ENCODE data around the gene DIRAS1. TPM values are rescaled to one million over a fixed set of nuclear protein-coding genes. Genes with fewer than 3 reads are reported as not detected.
"Not testable (repeated sequence)": the region's sequence is repeated elsewhere in the genome, so short reads cannot be mapped to it uniquely, and the experiment has no call there.

The DIRAS1 gene
- total RNA-seq, 1 donor from 2014 or later = 10.8 TPM

- DNase-seq (ENCODE audit: low spot score, unreplicated experiment) = no peak
- peaks cover 5% of the 10 kb centered on the region for H3K36me3 Mint-ChIP-seq (ENCODE audit: insufficient read depth)
- H3K27ac Mint-ChIP-seq = no peak overlapping the region
- H3K27me3 Mint-ChIP-seq = no peaks in the 10 kb centered on the region
- TF ChIP-seq, protein P1, sequence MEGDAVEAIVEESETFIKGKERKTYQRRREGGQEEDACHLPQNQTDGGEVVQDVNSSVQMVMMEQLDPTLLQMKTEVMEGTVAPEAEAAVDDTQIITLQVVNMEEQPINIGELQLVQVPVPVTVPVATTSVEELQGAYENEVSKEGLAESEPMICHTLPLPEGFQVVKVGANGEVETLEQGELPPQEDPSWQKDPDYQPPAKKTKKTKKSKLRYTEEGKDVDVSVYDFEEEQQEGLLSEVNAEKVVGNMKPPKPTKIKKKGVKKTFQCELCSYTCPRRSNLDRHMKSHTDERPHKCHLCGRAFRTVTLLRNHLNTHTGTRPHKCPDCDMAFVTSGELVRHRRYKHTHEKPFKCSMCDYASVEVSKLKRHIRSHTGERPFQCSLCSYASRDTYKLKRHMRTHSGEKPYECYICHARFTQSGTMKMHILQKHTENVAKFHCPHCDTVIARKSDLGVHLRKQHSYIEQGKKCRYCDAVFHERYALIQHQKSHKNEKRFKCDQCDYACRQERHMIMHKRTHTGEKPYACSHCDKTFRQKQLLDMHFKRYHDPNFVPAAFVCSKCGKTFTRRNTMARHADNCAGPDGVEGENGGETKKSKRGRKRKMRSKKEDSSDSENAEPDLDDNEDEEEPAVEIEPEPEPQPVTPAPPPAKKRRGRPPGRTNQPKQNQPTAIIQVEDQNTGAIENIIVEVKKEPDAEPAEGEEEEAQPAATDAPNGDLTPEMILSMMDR (IDR thresholded peaks at IDR 0.05; ENCODE audit: unreplicated experiment) = no peak
- H3K9me3 Mint-ChIP-seq (ENCODE audit: low read depth) = peaks cover 6% of the 10 kb centered on the region
- no peak overlapping the region for H3K4me3 Mint-ChIP-seq (ENCODE audit: low read depth)
- H3K4me1 Mint-ChIP-seq (ENCODE audit: low read depth) = no peaks in the 10 kb centered on the region
Measured at GRCh38 chr19:2683430-2684003, 37.7 kb downstream of the DIRAS1 start.

DNA sequence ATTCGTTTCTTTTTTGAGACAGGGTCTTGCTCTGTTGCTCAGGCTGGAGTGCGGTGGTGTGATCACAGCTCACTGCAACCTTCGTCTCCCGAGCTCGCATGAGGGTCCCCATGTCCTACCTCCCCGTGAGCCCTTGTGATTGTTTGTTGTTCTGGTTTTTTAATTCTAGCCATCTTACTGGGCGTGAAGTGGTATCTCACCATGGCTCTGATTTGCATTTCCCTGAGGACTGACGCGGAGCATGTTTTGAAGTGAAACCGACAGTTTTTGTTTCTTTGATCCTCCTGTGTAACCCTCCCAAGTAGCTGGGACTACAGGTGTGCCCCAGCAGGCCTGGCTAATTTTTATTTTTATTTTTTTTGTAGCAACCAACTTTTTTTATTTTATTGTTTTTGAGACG is 40.4 kb downstream of the DIRAS1 start:
- Mint-ChIP-seq H3K36me3 (ENCODE audit: insufficient read depth) (peaks cover 3% of the 10 kb centered on the region), H3K9me3 (ENCODE audit: low read depth) (peaks cover 3% of the 10 kb centered on the region), H3K4me1 (ENCODE audit: low read depth) (no peaks in the 10 kb centered on the region), H3K4me3 (ENCODE audit: low read depth) (no peak overlapping the region), H3K27ac (no peak overlapping the region), H3K27me3 (no peaks in the 10 kb centered on the region)
- no peak for DNase-seq (ENCODE audit: low spot score, unreplicated experiment)
- TF ChIP-seq, protein P1 (IDR thresholded peaks at IDR 0.05; ENCODE audit: unreplicated experiment) = no peak

DNA sequence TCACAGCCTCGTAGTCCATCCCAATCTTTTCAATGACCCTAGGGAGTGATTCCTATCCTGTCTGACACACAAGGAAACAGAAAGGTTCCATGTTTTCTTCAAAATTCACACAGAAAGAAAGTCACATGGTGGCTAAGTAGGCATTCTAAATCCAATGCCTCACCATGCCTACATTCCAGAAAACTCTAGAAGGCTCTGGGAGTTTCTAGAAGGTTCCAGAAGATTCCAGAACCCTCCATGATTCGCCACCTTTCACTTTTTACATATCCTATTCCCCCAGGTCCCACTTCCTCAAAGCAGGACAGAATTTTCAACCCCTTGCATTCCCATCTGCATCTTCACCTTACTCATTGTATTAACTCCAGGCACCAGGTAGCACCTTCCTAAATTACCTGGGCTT is 41.7 kb downstream of the DIRAS1 start:
- no peak for DNase-seq (ENCODE audit: low spot score, unreplicated experiment)
- Mint-ChIP-seq H3K4me3 (ENCODE audit: low read depth) (no peak overlapping the region), H3K27ac (no peak overlapping the region), H3K27me3 (peaks cover 11% of the 10 kb centered on the region), H3K36me3 (ENCODE audit: insufficient read depth) (peaks cover 5% of the 10 kb centered on the region), H3K4me1 (ENCODE audit: low read depth) (no peaks in the 10 kb centered on the region), H3K9me3 (ENCODE audit: low read depth) (peaks cover 3% of the 10 kb centered on the region)
- TF ChIP-seq, protein P1 (IDR thresholded peaks at IDR 0.05; ENCODE audit: unreplicated experiment) = no peak

- H3K4me3 Mint-ChIP-seq (ENCODE audit: low read depth); H3K9me3 Mint-ChIP-seq (ENCODE audit: low read depth); H3K36me3 Mint-ChIP-seq (ENCODE audit: insufficient read depth); DNase-seq (ENCODE audit: low spot score, unreplicated experiment); H3K4me1 Mint-ChIP-seq (ENCODE audit: low read depth): not testable (repeated sequence)
- Mint-ChIP-seq H3K27me3 (peaks cover 11% of the 10 kb centered on the region), H3K27ac (peak overlapping the region; percentile 39)
Measured at GRCh38 chr19:2678948-2679347, 42.2 kb downstream of the DIRAS1 start.

DNA sequence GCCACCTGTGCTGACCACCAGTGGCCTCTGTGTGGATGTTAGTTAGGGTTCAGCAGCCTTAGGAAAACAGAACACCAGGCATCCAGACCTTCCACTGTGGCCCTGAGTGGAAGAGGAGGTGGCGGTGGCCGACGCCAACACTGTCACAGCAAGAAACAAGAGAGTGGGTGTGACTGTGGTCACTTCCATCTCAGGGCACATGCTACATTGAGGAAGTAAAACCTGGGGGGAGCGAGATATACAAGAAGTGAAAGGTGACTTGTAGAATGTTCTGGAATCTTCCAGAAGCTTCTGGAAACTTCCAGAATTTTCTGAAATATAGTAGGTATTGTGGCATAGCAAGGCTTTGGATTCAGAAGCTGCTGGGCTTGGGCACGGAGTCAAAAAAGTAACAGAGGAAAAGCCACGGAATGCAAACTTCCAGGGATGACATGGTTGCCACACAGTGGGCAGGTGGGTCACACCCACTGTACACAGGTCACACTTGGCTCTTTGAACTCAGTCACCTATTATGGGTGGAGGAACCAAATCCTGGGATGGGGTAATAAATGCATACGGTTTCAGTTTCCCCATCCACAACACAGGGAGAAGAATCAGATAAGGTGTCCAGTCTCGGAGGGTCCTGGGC is 43.0 kb downstream of the DIRAS1 start:
- TF ChIP-seq, protein P1 (IDR thresholded peaks at IDR 0.05; ENCODE audit: unreplicated experiment) = no peak
- Mint-ChIP-seq H3K4me1 (ENCODE audit: low read depth) (no peaks in the 10 kb centered on the region), H3K9me3 (ENCODE audit: low read depth) (peaks cover 3% of the 10 kb centered on the region), H3K36me3 (ENCODE audit: insufficient read depth) (peaks cover 5% of the 10 kb centered on the region), H3K27ac (no peak overlapping the region), H3K27me3 (peaks cover 11% of the 10 kb centered on the region), H3K4me3 (ENCODE audit: low read depth) (no peak overlapping the region)
- DNase-seq (ENCODE audit: low spot score, unreplicated experiment) = no peak

GRCh38 chr19:2676823-2677222 is 44.3 kb downstream of the DIRAS1 start:
- Mint-ChIP-seq H3K27me3 (peaks cover 11% of the 10 kb centered on the region), H3K36me3 (ENCODE audit: insufficient read depth) (peaks cover 5% of the 10 kb centered on the region), H3K4me1 (ENCODE audit: low read depth) (no peaks in the 10 kb centered on the region), H3K4me3 (ENCODE audit: low read depth) (no peak overlapping the region), H3K9me3 (ENCODE audit: low read depth) (peaks cover 3% of the 10 kb centered on the region), H3K27ac (no peak overlapping the region)
- TF ChIP-seq, protein P1 (IDR thresholded peaks at IDR 0.05; ENCODE audit: unreplicated experiment) = no peak
- DNase-seq (ENCODE audit: low spot score, unreplicated experiment) = no peak
